Right kidney (tissue), 9 donors: Measurements from ENCODE around the gene TNFRSF17.
"Not testable (repeated sequence)": the region's sequence is repeated elsewhere in the genome, so short reads cannot be mapped to it uniquely, and the experiment has no call there.

Source experiments
- DNase-seq: peaks from one replicate; pipeline ENCODE4 v3.0.0-alpha.2; 2016
- long read RNA-seq, 8 donors: transcript quantifications; one replicate each; lab custom pipeline, GENCODE V29; 2026

The TNFRSF17 gene
- long read RNA-seq, donor 1: 0 reads
- long read RNA-seq, donor 2: 0 reads
- long read RNA-seq, donor 3, partial matches to known transcripts: 0 of 1 reads
- long read RNA-seq, donor 3, other reads (novel, unspliced or antisense): 0 of 1 reads
- long read RNA-seq, donor 4: 0 reads
- long read RNA-seq, donor 5, partial matches to known transcripts: 5 of 5 reads
- long read RNA-seq, donor 5, other reads (novel, unspliced or antisense): 0 of 5 reads
- long read RNA-seq, donor 6, partial matches to known transcripts: 5 of 5 reads
- long read RNA-seq, donor 6, other reads (novel, unspliced or antisense): 0 of 5 reads
- long read RNA-seq, donor 7: 0 reads
- long read RNA-seq, donor 8: 0 reads

DNA sequence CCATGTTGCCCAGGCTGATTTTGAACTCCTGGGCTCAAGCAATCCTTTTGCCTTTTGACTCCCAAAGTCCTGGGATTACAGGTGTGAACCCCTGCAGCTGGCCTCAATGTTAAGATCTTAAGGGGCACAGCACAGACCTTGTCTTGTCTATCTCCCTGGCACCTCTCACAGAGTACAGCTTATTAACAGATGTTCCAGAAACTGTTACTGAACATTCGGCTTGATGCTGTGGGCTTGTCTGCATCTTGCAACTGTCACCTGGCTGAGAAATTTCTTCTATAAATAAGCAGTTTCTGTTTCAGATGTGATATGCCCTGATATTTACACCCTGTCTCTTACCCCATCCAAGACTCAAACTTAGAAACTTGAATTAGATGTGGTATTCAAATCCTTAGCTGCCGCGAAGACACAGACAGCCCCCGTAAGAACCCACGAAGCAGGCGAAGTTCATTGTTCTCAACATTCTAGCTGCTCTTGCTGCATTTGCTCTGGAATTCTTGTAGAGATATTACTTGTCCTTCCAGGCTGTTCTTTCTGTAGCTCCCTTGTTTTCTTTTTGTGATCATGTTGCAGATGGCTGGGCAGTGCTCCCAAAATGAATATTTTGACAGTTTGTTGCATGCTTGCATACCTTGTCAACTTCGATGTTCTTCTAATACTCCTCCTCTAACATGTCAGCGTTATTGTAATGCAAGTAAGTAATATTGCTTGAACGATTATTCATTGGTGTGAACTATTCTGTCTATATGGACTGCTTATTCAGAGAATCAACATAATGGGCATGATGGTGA, at the start of gene TNFRSF17:
TNFRSF17 (plus strand) TSS at position 450 of the 791 bp plus-strand sequence; CDS start at position 565, 115 bp downstream.
- no peak for DNase-seq

- peak; percentile 99 for DNase-seq
Observed at GRCh38 chr16:11915644-11916523, 49.1 kb upstream of the TNFRSF17 start, which contains the start of gene GSPT1. Gene GSPT1, minus strand, starts transcription at chr16:11915956. Its CDS starts 236 bp downstream, at chr16:11915720.

- no peak for DNase-seq
Observed at GRCh38 chr16:11916524-11917285, 48.3 kb upstream of the TNFRSF17 start.

DNA sequence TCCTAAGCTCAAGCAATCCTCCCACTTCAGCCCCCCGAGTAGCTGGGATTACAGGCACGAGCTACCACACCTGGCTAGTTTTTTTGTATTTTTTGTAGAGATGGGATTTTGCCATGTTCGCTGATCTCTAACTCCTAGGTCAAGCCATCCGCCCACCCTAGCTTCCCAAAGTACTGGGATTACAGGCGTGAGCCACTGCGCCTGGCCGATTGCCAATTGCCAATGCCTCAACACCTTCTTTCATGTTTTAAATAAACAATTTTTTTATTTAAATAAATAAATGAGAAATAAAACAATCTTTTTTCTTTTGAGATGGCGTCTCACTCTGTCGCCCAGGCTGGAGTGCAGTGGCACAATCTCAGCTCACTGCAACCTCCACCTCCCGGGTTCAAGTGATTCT, 41.0 kb upstream of the TNFRSF17 start:
- not testable (repeated sequence) for DNase-seq

GRCh38 chr16:11927350-11927749, 37.7 kb upstream of the TNFRSF17 start:
- DNase-seq: not testable (repeated sequence)

DNA sequence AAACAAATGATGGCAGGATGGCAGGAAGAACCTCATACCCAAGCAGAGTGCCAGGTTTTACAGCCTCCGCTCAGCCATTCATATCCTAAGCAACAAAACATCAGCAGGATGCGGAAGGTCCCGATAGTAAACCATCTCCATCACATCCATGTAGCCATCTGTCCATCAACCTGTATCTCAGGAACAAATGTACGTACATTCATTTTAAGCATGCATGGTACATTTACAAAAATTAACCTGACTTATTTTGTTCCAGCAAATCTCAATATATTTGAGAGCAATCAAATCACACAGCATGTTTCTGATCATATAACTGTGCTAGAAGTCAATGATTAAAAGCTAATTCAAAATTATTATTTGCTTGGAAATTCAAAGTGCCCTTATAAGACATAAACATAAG, 23.1 kb upstream of the TNFRSF17 start, which contains the start of gene NPIPB2:
NPIPB2 (minus strand) TSS at position 101 of the 400 bp plus-strand sequence; CDS start at position 101, 0 bp downstream.
- not testable (repeated sequence) for DNase-seq

DNA sequence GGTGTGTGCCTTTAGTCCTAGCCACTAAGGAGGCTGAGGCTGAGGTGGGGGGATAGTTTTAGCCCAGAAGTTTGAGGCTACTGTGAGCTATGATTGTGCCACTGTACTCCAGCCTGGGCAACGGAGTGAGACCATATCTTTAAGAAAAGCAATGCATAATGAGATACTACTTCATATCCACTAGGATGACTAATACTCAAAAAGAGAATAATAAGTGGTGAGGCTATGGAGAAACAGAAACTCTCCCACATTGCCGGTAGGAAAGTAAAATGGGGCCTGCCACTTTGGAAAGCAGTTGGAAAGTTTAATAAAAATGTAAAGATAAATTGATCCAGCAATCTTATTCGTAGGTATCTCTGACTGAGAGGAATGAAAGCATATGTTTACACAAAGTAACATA, 18.6 kb upstream of the TNFRSF17 start:
- no peak for DNase-seq

DNA sequence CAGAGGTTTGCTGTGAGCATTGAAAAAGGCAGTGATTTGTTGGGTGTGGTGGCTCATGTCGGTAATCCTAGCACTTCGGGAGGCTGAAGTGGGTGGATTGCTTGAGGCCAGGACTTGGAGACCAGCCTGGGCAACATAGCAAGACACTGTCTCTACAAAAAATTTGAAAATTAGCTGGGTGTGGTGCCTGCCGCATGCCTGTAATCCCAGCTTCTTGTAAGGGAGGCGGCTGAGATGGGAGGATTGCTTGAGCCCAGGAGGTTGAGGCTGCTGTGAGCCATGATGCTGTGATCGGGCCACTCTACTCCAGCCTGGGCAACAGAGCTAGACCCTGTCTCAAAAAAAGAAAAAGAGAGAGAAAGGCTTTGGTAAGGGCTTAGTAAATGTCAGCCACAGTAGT, 16.2 kb upstream of the TNFRSF17 start:
- DNase-seq: no peak

DNA sequence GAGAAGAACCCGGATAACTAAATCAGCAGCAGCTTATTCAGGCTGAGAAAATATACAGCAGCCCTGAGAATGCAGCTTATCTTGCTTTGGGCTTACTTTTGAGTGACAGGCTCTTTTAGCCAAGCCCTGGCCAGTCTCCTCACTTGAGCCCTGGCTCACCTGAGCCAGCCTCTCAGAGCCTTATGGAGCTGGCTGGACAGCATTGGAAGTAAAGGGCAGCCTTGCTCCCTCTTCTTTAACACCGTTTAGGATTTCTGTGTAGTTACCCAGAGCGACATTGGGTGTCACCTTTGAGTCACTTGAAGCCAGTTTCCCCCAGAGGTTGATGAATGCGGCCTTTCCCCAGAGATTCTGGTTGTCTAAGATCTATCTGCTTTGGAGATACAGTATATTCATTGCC, 15.5 kb upstream of the TNFRSF17 start:
- no peak for DNase-seq

GRCh38 chr16:11950388-11950787, 14.6 kb upstream of the TNFRSF17 start:
- no peak for DNase-seq

DNA sequence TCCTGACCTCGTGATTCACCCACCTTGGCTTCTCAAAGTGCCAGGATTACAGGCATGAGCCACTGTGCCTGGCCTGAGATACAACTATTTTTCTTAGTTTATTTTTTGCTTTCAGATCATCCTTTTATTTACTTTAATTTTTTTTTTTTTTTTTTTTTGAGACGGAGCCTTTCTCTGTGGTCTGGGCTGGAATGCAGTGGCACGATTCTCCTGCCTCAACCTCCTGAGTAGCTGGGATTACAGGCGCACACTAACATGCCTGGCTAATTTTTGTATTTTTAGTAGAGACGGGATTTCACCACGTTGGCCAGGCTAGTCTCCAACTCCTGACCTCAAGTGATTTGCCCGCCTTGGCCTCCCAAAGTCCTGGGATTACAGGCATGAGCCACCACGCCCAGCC, 11.4 kb upstream of the TNFRSF17 start:
- DNase-seq: not testable (repeated sequence)

GRCh38 chr16:11955713-11956123, 9.3 kb upstream of the TNFRSF17 start:
- DNase-seq: no peak

GRCh38 chr16:11956558-11956957, 8.5 kb upstream of the TNFRSF17 start:
- DNase-seq: no peak

DNA sequence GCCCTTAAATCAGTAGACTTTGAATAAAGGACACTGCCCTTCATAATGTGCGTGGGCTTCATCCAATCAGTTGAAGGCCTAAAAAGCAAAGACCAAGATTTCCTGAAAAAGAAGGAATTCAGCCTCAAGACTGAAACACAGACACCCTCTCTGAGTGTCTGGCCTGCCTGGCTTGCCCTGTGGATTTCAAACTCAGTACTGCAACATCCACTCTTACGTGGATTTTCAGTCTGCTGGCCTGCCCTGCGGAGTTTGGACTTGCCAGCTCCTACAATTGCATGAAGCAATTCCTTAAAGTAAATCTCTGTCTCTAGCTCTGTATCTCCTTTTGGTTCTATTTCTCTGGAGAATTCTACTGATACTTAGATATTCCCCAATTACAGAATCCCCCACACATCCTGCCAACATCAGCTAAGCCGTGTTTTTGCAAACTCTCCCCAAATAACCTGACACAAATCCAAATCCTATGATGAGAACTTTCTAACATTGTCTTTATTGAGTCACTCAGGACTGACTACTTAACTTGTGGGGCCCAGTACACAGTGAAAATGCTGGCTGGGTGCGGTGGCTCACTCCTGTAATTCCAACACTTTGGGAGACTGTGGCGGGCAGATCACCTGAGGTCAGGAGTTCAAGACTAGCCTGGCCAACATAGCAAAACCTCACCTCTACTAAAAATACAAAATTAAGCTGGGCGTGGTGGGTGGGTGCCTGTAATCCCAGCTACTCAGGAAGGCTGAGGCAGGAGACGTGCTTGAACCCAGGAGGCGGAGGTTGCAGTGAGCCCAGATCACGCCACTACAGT, 7.2 kb upstream of the TNFRSF17 start:
- no peak for DNase-seq

DNA sequence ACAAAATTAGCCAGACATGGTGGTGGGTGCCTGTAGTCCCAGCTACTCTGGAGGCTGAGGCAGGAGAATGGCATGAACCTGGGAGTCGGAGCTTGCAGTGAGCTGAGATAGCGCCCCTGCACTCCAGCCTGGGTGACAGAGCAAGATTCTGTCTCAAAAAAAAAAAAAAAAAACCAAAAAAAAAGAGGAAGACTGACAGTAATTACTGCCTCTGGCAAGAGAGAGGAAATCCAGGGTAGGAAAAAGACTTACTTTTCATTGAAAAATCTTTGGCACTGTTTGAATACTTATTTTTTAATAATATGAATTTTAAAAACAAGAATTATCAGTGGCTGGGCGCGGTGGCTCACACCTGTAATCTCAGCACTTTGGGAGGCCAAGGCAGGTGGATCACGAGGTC, 2.6 kb upstream of the TNFRSF17 start:
- DNase-seq: not testable (repeated sequence)

- DNase-seq: not testable (repeated sequence)
Observed at GRCh38 chr16:11962978-11963377, 2.0 kb upstream of the TNFRSF17 start.

- DNase-seq: no peak
Observed at GRCh38 chr16:11963706-11964105, 1.3 kb upstream of the TNFRSF17 start.

- DNase-seq: no peak
Observed at GRCh38 chr16:11966173-11966572, 1.2 kb downstream of the TNFRSF17 start.

- DNase-seq: no peak
Observed at GRCh38 chr16:11967195-11967911, 2.3 kb downstream of the TNFRSF17 start.

DNA sequence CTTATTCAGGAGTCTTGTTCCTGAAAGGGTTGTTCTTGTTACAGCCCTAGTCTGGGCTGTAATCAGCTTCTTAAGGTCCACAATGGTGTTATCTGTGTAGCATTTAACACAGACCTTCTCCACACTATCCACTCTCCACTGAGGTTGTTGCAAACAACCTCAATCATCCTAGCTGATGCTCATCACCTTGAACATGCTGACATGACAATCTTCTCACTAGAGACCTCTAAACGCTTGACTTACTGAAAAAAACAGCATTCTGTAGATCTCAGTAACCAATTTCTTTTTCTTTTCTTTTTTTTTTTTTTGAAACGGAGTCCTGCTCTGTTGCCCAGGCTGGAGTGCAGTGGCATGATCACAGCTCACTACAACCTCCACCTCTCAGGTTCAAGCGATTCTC, 3.6 kb downstream of the TNFRSF17 start:
- no peak for DNase-seq
